Glomerular visceral epithelial cell (primary cell): ENCODE results near the gene TRIM41.
A peak's percentile ranks its signal among the peaks of the same experiment; 100 is the strongest.
"Not testable (repeated sequence)": the region's sequence is repeated elsewhere in the genome, so short reads cannot be mapped to it uniquely, and the experiment has no call there.

Source experiments
- DNase-seq: peaks from one replicate; pipeline ENCODE4 v3.0.0-alpha.2; 2016; ENCODE audit errors: extremely low spot score

The TRIM41 gene

GRCh38 chr5:181223058-181223728, at the start of gene TRIM41:
Gene TRIM41 (plus strand): TSS chr5:181223281. CDS start chr5:181224000, 719 bp downstream.
- DNase-seq, result peak; percentile 100

GRCh38 chr5:181173420-181174342, 49.4 kb upstream of the TRIM41 start:
- DNase-seq, result peak; percentile 64

GRCh38 chr5:181176254-181176952, 46.7 kb upstream of the TRIM41 start:
- no peak for DNase-seq

- DNase-seq, result not testable (repeated sequence)
Measured at GRCh38 chr5:181177559-181177958, 45.5 kb upstream of the TRIM41 start.

GRCh38 chr5:181181650-181182565, 41.2 kb upstream of the TRIM41 start:
- peak; percentile 84 for DNase-seq

GRCh38 chr5:181182651-181183050, 40.4 kb upstream of the TRIM41 start:
- no peak for DNase-seq

- DNase-seq, result no peak
Measured at GRCh38 chr5:181184845-181185216, 38.2 kb upstream of the TRIM41 start.

- no peak for DNase-seq
Measured at GRCh38 chr5:181185560-181185959, 37.5 kb upstream of the TRIM41 start.

- DNase-seq, result no peak
Measured at GRCh38 chr5:181186022-181186421, 37.1 kb upstream of the TRIM41 start.

GRCh38 chr5:181186986-181187499, 36.0 kb upstream of the TRIM41 start:
- DNase-seq, result no peak

- peak; percentile 91 for DNase-seq
Measured at GRCh38 chr5:181187500-181188213, 35.4 kb upstream of the TRIM41 start.

- peak; percentile 88 for DNase-seq
Measured at GRCh38 chr5:181188700-181189362, 34.2 kb upstream of the TRIM41 start.

- no peak for DNase-seq
Measured at GRCh38 chr5:181189363-181189961, 33.6 kb upstream of the TRIM41 start.

- DNase-seq, result no peak
Measured at GRCh38 chr5:181189962-181190710, 32.9 kb upstream of the TRIM41 start.

- DNase-seq, result no peak
Measured at GRCh38 chr5:181190711-181191525, 32.2 kb upstream of the TRIM41 start.

GRCh38 chr5:181191526-181192336, 31.4 kb upstream of the TRIM41 start:
- DNase-seq, result peak; percentile 97
